ENCODE measurements around the gene HECW1.
"Not testable (repeated sequence)": the region's sequence is repeated elsewhere in the genome, so short reads cannot be mapped to it uniquely, and the experiment has no call there.

GRCh38 chr7:43345696-43346095 is 233.2 kb downstream of the HECW1 start:
- not testable (repeated sequence) for TF ChIP-seq EZH2 (IDR thresholded peaks at IDR 0.05; ENCODE audit: borderline replicate concordance, insufficient read depth, low read depth, low read length, poor library complexity, severe bottlenecking); CTCF (IDR thresholded peaks at IDR 0.05)

Measured in B cell (primary cell).